ENCODE measurements around the gene KCNQ1.

The KCNQ1 gene

GRCh38 chr11:2846470-2846869, 401.7 kb downstream of the KCNQ1 start:
- H3K36me3 ChIP-seq (ENCODE audit: insufficient read depth, low read length), result no peaks in the 10 kb centered on the region
- no peaks in the 10 kb centered on the region for H3K4me1 ChIP-seq (ENCODE audit: control insufficient read depth, insufficient read depth, low read length, unreplicated experiment)
- no peaks in the 10 kb centered on the region for H3K27me3 ChIP-seq (ENCODE audit: insufficient read depth, low read length)
- no peak overlapping the region for H2AFZ ChIP-seq (ENCODE audit: low read length, unreplicated experiment)
- H3K4me3 ChIP-seq (ENCODE audit: low read depth, low read length), result no peak overlapping the region
- H3K27ac ChIP-seq (ENCODE audit: low read depth, low read length), result no peak overlapping the region
- H3K79me2 ChIP-seq (ENCODE audit: control insufficient read depth, insufficient read depth, low read length, unreplicated experiment), result no peaks in the 10 kb centered on the region

GRCh38 chr11:2847561-2847960, 402.8 kb downstream of the KCNQ1 start:
- no peaks in the 10 kb centered on the region for H3K36me3 ChIP-seq (ENCODE audit: insufficient read depth, low read length)
- H3K4me1 ChIP-seq (ENCODE audit: control insufficient read depth, insufficient read depth, low read length, unreplicated experiment), result no peaks in the 10 kb centered on the region
- no peaks in the 10 kb centered on the region for H3K27me3 ChIP-seq (ENCODE audit: insufficient read depth, low read length)

GRCh38 chr11:2848497-2848896, 403.7 kb downstream of the KCNQ1 start:
- H3K27ac ChIP-seq (ENCODE audit: low read depth, low read length), result no peak overlapping the region

More at GRCh38 chr11:2847561-2847960, 402.8 kb downstream of the KCNQ1 start:
- H2AFZ ChIP-seq (ENCODE audit: low read length, unreplicated experiment), result no peak overlapping the region
- no peaks in the 10 kb centered on the region for H3K79me2 ChIP-seq (ENCODE audit: control insufficient read depth, insufficient read depth, low read length, unreplicated experiment)
- no peak overlapping the region for H3K4me3 ChIP-seq (ENCODE audit: low read depth, low read length)
- H3K27ac ChIP-seq (ENCODE audit: low read depth, low read length), result no peak overlapping the region

GRCh38 chr11:2849994-2850770, 405.4 kb downstream of the KCNQ1 start:
- Histone ChIP-seq H3K4me3 (ENCODE audit: low read depth, low read length) (no peak overlapping the region), H3K4me1 (ENCODE audit: control insufficient read depth, insufficient read depth, low read length, unreplicated experiment) (no peaks in the 10 kb centered on the region), H2AFZ (ENCODE audit: low read length, unreplicated experiment) (no peak overlapping the region), H3K27ac (ENCODE audit: low read depth, low read length) (no peak overlapping the region), H3K36me3 (ENCODE audit: insufficient read depth, low read length) (no peaks in the 10 kb centered on the region), H3K27me3 (ENCODE audit: insufficient read depth, low read length) (no peaks in the 10 kb centered on the region), H3K79me2 (ENCODE audit: control insufficient read depth, insufficient read depth, low read length, unreplicated experiment) (no peaks in the 10 kb centered on the region)

More at GRCh38 chr11:2848497-2848896, 403.7 kb downstream of the KCNQ1 start:
- no peaks in the 10 kb centered on the region for H3K27me3 ChIP-seq (ENCODE audit: insufficient read depth, low read length)
- no peak overlapping the region for H3K4me3 ChIP-seq (ENCODE audit: low read depth, low read length)
- H3K79me2 ChIP-seq (ENCODE audit: control insufficient read depth, insufficient read depth, low read length, unreplicated experiment), result no peaks in the 10 kb centered on the region
- no peaks in the 10 kb centered on the region for H3K4me1 ChIP-seq (ENCODE audit: control insufficient read depth, insufficient read depth, low read length, unreplicated experiment)
- H3K36me3 ChIP-seq (ENCODE audit: insufficient read depth, low read length), result no peaks in the 10 kb centered on the region
- no peak overlapping the region for H2AFZ ChIP-seq (ENCODE audit: low read length, unreplicated experiment)

- H3K36me3 ChIP-seq (ENCODE audit: insufficient read depth, low read length), result no peaks in the 10 kb centered on the region
- H3K4me1 ChIP-seq (ENCODE audit: control insufficient read depth, insufficient read depth, low read length, unreplicated experiment), result no peaks in the 10 kb centered on the region
- H3K27me3 ChIP-seq (ENCODE audit: insufficient read depth, low read length), result no peaks in the 10 kb centered on the region
- H2AFZ ChIP-seq (ENCODE audit: low read length, unreplicated experiment), result no peak overlapping the region
- no peak overlapping the region for H3K4me3 ChIP-seq (ENCODE audit: low read depth, low read length)
- no peaks in the 10 kb centered on the region for H3K79me2 ChIP-seq (ENCODE audit: control insufficient read depth, insufficient read depth, low read length, unreplicated experiment)
- H3K27ac ChIP-seq (ENCODE audit: low read depth, low read length), result no peak overlapping the region
Observed at GRCh38 chr11:2853401-2853800, 408.6 kb downstream of the KCNQ1 start.

- H3K4me1 ChIP-seq (ENCODE audit: control insufficient read depth, insufficient read depth, low read length, unreplicated experiment), result no peaks in the 10 kb centered on the region
- no peak overlapping the region for H3K4me3 ChIP-seq (ENCODE audit: low read depth, low read length)
- no peak overlapping the region for H3K27ac ChIP-seq (ENCODE audit: low read depth, low read length)
- H3K79me2 ChIP-seq (ENCODE audit: control insufficient read depth, insufficient read depth, low read length, unreplicated experiment), result no peaks in the 10 kb centered on the region
- no peaks in the 10 kb centered on the region for H3K36me3 ChIP-seq (ENCODE audit: insufficient read depth, low read length)
- H2AFZ ChIP-seq (ENCODE audit: low read length, unreplicated experiment), result no peak overlapping the region
- H3K27me3 ChIP-seq (ENCODE audit: insufficient read depth, low read length), result no peaks in the 10 kb centered on the region
Observed at GRCh38 chr11:2853997-2854560, 409.3 kb downstream of the KCNQ1 start.

GRCh38 chr11:2855162-2855561, 410.4 kb downstream of the KCNQ1 start:
- Histone ChIP-seq H3K79me2 (ENCODE audit: control insufficient read depth, insufficient read depth, low read length, unreplicated experiment) (no peaks in the 10 kb centered on the region), H2AFZ (ENCODE audit: low read length, unreplicated experiment) (no peak overlapping the region), H3K4me1 (ENCODE audit: control insufficient read depth, insufficient read depth, low read length, unreplicated experiment) (no peaks in the 10 kb centered on the region), H3K27me3 (ENCODE audit: insufficient read depth, low read length) (no peaks in the 10 kb centered on the region), H3K36me3 (ENCODE audit: insufficient read depth, low read length) (no peaks in the 10 kb centered on the region), H3K4me3 (ENCODE audit: low read depth, low read length) (no peak overlapping the region), H3K27ac (ENCODE audit: low read depth, low read length) (no peak overlapping the region)

- H3K4me3 ChIP-seq (ENCODE audit: low read depth, low read length), result no peak overlapping the region
- H3K27me3 ChIP-seq (ENCODE audit: insufficient read depth, low read length), result peaks cover 6% of the 10 kb centered on the region; the same call in 1 of the 2 replicates
- no peak overlapping the region for H2AFZ ChIP-seq (ENCODE audit: low read length, unreplicated experiment)
- no peaks in the 10 kb centered on the region for H3K4me1 ChIP-seq (ENCODE audit: control insufficient read depth, insufficient read depth, low read length, unreplicated experiment)
- no peaks in the 10 kb centered on the region for H3K79me2 ChIP-seq (ENCODE audit: control insufficient read depth, insufficient read depth, low read length, unreplicated experiment)
- no peaks in the 10 kb centered on the region for H3K36me3 ChIP-seq (ENCODE audit: insufficient read depth, low read length)
- no peak overlapping the region for H3K27ac ChIP-seq (ENCODE audit: low read depth, low read length)
Observed at GRCh38 chr11:2857276-2857675, 412.5 kb downstream of the KCNQ1 start.

- no peaks in the 10 kb centered on the region for H3K4me1 ChIP-seq (ENCODE audit: control insufficient read depth, insufficient read depth, low read length, unreplicated experiment)
- H3K4me3 ChIP-seq (ENCODE audit: low read depth, low read length), result no peak overlapping the region
- no peak overlapping the region for H3K27ac ChIP-seq (ENCODE audit: low read depth, low read length)
- no peak overlapping the region for H2AFZ ChIP-seq (ENCODE audit: low read length, unreplicated experiment)
- peaks cover 7% of the 10 kb centered on the region; the same call in 1 of the 2 replicates for H3K27me3 ChIP-seq (ENCODE audit: insufficient read depth, low read length)
- H3K79me2 ChIP-seq (ENCODE audit: control insufficient read depth, insufficient read depth, low read length, unreplicated experiment), result no peaks in the 10 kb centered on the region
- H3K36me3 ChIP-seq (ENCODE audit: insufficient read depth, low read length), result no peaks in the 10 kb centered on the region
Observed at GRCh38 chr11:2857918-2858317, 413.1 kb downstream of the KCNQ1 start.

- no peak overlapping the region for H3K4me3 ChIP-seq (ENCODE audit: low read depth, low read length)
- H2AFZ ChIP-seq (ENCODE audit: low read length, unreplicated experiment), result no peak overlapping the region
- H3K79me2 ChIP-seq (ENCODE audit: control insufficient read depth, insufficient read depth, low read length, unreplicated experiment), result no peaks in the 10 kb centered on the region
- no peak overlapping the region for H3K27ac ChIP-seq (ENCODE audit: low read depth, low read length)
- no peaks in the 10 kb centered on the region for H3K4me1 ChIP-seq (ENCODE audit: control insufficient read depth, insufficient read depth, low read length, unreplicated experiment)
- peaks cover 13% of the 10 kb centered on the region; the same call in 1 of the 2 replicates for H3K27me3 ChIP-seq (ENCODE audit: insufficient read depth, low read length)
- H3K36me3 ChIP-seq (ENCODE audit: insufficient read depth, low read length), result no peaks in the 10 kb centered on the region
Observed at GRCh38 chr11:2858995-2859698, 414.3 kb downstream of the KCNQ1 start.

All from ACC112 (cell line).